ENCODE results near the gene ZNF556. TPM values are rescaled to one million over a fixed set of nuclear protein-coding genes. Genes with fewer than 3 reads are reported as not detected.

ZNF556 gene
- total and polyA plus RNA-seq, 12 donors = 0.01 to 0.04 (median 0.03) TPM; not detected in 9

- no peak for DNase-seq
Measured at GRCh38 chr19:2926341-2927031, 59.4 kb downstream of the ZNF556 start.

DNA sequence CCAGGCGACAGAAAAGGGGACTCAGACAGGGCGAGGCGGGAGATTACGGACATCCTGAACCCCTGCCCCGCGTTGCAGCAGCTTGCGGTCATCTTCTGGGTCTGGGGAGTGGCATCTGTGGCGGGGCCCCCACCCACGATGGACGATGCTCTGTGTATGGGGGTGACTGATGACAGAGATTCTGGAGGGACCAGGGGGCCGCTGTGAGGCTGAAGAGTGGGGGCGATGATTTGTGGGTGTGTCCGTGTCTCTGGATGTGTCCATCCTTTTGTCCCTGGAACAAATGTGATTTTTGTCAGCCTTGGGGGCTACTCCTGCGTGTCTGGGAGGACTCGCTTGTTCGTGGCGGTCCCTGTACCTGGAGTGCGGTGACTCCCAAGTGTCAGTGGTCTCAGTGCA is 59.9 kb downstream of the ZNF556 start:
- Histone ChIP-seq H3K9me3 (peaks cover 0 to 17% (median 5%) of the 10 kb centered on the region in 11 donors), H3K4me3 (no peak overlapping the region), H3K27ac (no peak overlapping the region), H3K36me3 (peaks cover 0 to 19% (median 0%) of the 10 kb centered on the region in 9 donors), H3K27me3 (no peaks in the 10 kb centered on the region), H3K4me1 (no peaks in the 10 kb centered on the region)
- peak in 1 of 8 donors; percentile 30 for ATAC-seq
- intact Hi-C loops (cut with DNase I) = no loop called here
- WGBS, 2 donors = 93% methylated on average over 18 of the region's 18 CpGs
- DNase-seq = no peak
- TF ChIP-seq, protein P1, sequence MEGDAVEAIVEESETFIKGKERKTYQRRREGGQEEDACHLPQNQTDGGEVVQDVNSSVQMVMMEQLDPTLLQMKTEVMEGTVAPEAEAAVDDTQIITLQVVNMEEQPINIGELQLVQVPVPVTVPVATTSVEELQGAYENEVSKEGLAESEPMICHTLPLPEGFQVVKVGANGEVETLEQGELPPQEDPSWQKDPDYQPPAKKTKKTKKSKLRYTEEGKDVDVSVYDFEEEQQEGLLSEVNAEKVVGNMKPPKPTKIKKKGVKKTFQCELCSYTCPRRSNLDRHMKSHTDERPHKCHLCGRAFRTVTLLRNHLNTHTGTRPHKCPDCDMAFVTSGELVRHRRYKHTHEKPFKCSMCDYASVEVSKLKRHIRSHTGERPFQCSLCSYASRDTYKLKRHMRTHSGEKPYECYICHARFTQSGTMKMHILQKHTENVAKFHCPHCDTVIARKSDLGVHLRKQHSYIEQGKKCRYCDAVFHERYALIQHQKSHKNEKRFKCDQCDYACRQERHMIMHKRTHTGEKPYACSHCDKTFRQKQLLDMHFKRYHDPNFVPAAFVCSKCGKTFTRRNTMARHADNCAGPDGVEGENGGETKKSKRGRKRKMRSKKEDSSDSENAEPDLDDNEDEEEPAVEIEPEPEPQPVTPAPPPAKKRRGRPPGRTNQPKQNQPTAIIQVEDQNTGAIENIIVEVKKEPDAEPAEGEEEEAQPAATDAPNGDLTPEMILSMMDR (IDR thresholded peaks at IDR 0.05) = no peak

More at GRCh38 chr19:2926341-2927031, 59.4 kb downstream of the ZNF556 start:
- Histone ChIP-seq H3K9me3 (peaks cover 0 to 12% (median 2%) of the 10 kb centered on the region in 11 donors), H3K27me3 (no peaks in the 10 kb centered on the region), H3K4me3 (no peak overlapping the region), H3K4me1 (no peaks in the 10 kb centered on the region), H3K36me3 (peaks cover 0 to 14% (median 0%) of the 10 kb centered on the region in 9 donors), H3K27ac (no peak overlapping the region)
- ATAC-seq = peak in 2 of 8 donors; percentile 30 to 35
- TF ChIP-seq, protein P1 (IDR thresholded peaks at IDR 0.05) = no peak
- 79 to 88% methylated on average over 52 to 53 of the region's 53 CpGs for WGBS, 2 donors
- intact Hi-C loops (cut with DNase I) = no loop called here

Other genes starting within 250 kb of the ZNF556 start
- gene GNG7, start 164.6 kb upstream of the ZNF556 start, total RNA-seq = 10 to 100 TPM; 27.9 to 56.9 (median 39.7) TPM
- gene GNG7, start 164.6 kb upstream of the ZNF556 start, polyA plus RNA-seq = 10 to 100 TPM in 1 of 2 donors, 1 to 10 TPM in 1; 8.4 to 14.9 TPM
- 100 to 1,000 TPM; 104 to 381 (median 184) TPM for gene DIRAS1, start 146.0 kb upstream of the ZNF556 start, total RNA-seq
- 100 to 1,000 TPM in 1 of 2 donors, 10 to 100 TPM in 1; 63.7 to 107 TPM for gene DIRAS1, start 146.0 kb upstream of the ZNF556 start, polyA plus RNA-seq
- 10 to 100 TPM; 16.5 to 27.7 (median 21.6) TPM for gene SLC39A3, start 127.3 kb upstream of the ZNF556 start, total RNA-seq
- gene SLC39A3, start 127.3 kb upstream of the ZNF556 start, polyA plus RNA-seq = 10 to 100 TPM; 26.1 to 66.8 TPM
- 10 to 100 TPM; 52.6 to 84.9 (median 64.6) TPM for gene SGTA, start 84.1 kb upstream of the ZNF556 start, total RNA-seq
- 100 to 1,000 TPM in 1 of 2 donors, 10 to 100 TPM in 1; 90.2 to 102 TPM for gene SGTA, start 84.1 kb upstream of the ZNF556 start, polyA plus RNA-seq
- 10 to 100 TPM; 37.5 to 72.5 (median 41.2) TPM for gene THOP1, start 81.8 kb upstream of the ZNF556 start, total RNA-seq
- 10 to 100 TPM; 84.1 to 85.3 TPM for gene THOP1, start 81.8 kb upstream of the ZNF556 start, polyA plus RNA-seq
- gene ZNF554, start 47.5 kb upstream of the ZNF556 start, total RNA-seq = 1 to 10 TPM; 3.1 to 5.6 (median 4.7) TPM
- 1 to 10 TPM in 1 of 2 donors, under 1 TPM in 1; 0.94 to 6.7 TPM for gene ZNF554, start 47.5 kb upstream of the ZNF556 start, polyA plus RNA-seq
- gene ZNF555, start 25.9 kb upstream of the ZNF556 start, total RNA-seq = 10 to 100 TPM in 2 of 10 donors, 1 to 10 TPM in 8; 4.9 to 11.3 (median 8.5) TPM
- gene ZNF555, start 25.9 kb upstream of the ZNF556 start, polyA plus RNA-seq = 1 to 10 TPM; 2.6 to 2.9 TPM
- gene ZNF57, start 33.6 kb downstream of the ZNF556 start, total RNA-seq = 1 to 10 TPM; 1.0 to 5.5 (median 3.0) TPM
- gene ZNF57, start 33.6 kb downstream of the ZNF556 start, polyA plus RNA-seq = 1 to 10 TPM; 2.8 to 3.2 TPM
- gene ZNF77, start 77.6 kb downstream of the ZNF556 start, total RNA-seq = 1 to 10 TPM; 1.0 to 2.6 (median 2.3) TPM
- 1 to 10 TPM; 2.5 to 2.9 TPM for gene ZNF77, start 77.6 kb downstream of the ZNF556 start, polyA plus RNA-seq
- gene TLE6, start 110.2 kb downstream of the ZNF556 start, total RNA-seq = 1 to 10 TPM in 2 of 10 donors, under 1 TPM in 5, not detected in 3; 0.34 to 2.8 (median 0.45) TPM
- gene TLE6, start 110.2 kb downstream of the ZNF556 start, polyA plus RNA-seq = 1 to 10 TPM; 1.2 to 3.5 TPM
- 10 to 100 TPM; 28.2 to 64.5 (median 39.9) TPM for gene TLE2, start 161.9 kb downstream of the ZNF556 start, total RNA-seq
- 10 to 100 TPM; 35.9 to 54.6 TPM for gene TLE2, start 161.9 kb downstream of the ZNF556 start, polyA plus RNA-seq
- 100 to 1,000 TPM; 653 to 857 (median 758) TPM for gene TLE5, start 195.2 kb downstream of the ZNF556 start, total RNA-seq
- 1,000 to 10,000 TPM in 1 of 2 donors, 100 to 1,000 TPM in 1; 679 to 1,254 TPM for gene TLE5, start 195.2 kb downstream of the ZNF556 start, polyA plus RNA-seq
- 10 to 100 TPM; 57.4 to 83.2 (median 68.8) TPM for gene GNA11, start 227.0 kb downstream of the ZNF556 start, total RNA-seq
- gene GNA11, start 227.0 kb downstream of the ZNF556 start, polyA plus RNA-seq = 10 to 100 TPM; 28.2 to 40.7 TPM

Data from heart right ventricle (tissue), 16 donors.